Measurements from ENCODE around the gene CAMKK2. TPM values are rescaled to one million over a fixed set of nuclear protein-coding genes. Genes with fewer than 3 reads are reported as not detected.

The CAMKK2 gene
- total and polyA plus RNA-seq, 8 donors, result 9.3 to 26.7 (median 13.0) TPM

GRCh38 chr12:121274036-121274763 lies 22.3 kb downstream of the CAMKK2 start:
- intact Hi-C loops (cut with DNase I), result no loop called here
- Histone ChIP-seq H3K27me3 (no peaks in the 10 kb centered on the region), H3K4me3 (no peak overlapping the region), H3K4me1 (peaks cover 3 to 5% (median 3%) of the 10 kb centered on the region in 3 donors), H3K27ac (no peak overlapping the region), H3K36me3 (peaks cover 0 to 5% (median 5%) of the 10 kb centered on the region in 3 donors), H3K9me3 (no peaks in the 10 kb centered on the region)
- TF ChIP-seq CTCF (IDR thresholded peaks at IDR 0.05), result no peak
- ATAC-seq, result no peak
- no peak for FAIRE-seq
- DNase-seq, result no peak
- WGBS, 2 donors, result 95 to 97% methylated on average over 27 to 35 of the region's 35 CpGs

- Histone ChIP-seq H3K4me1 (no peaks in the 10 kb centered on the region), H3K36me3 (peaks cover 0 to 5% (median 5%) of the 10 kb centered on the region in 3 donors), H3K4me3 (no peak overlapping the region), H3K9me3 (no peaks in the 10 kb centered on the region), H3K27me3 (no peaks in the 10 kb centered on the region), H3K27ac (no peak overlapping the region)
- ATAC-seq, result no peak
- no peak for DNase-seq
- no peak for TF ChIP-seq CTCF (IDR thresholded peaks at IDR 0.05)
- 92 to 95% methylated on average over 9 to 14 of the region's 14 CpGs for WGBS, 2 donors
- intact Hi-C loops (cut with DNase I), result no loop called here
- no peak for FAIRE-seq
These were observed 23.1 kb downstream of the CAMKK2 start for GRCh38 chr12:121273364-121273896.

- FAIRE-seq (no peak), ATAC-seq (no peak), DNase-seq (no peak)
- TF ChIP-seq CTCF (IDR thresholded peaks at IDR 0.05), result no peak
- Histone ChIP-seq H3K4me1 (no peaks in the 10 kb centered on the region), H3K27me3 (no peaks in the 10 kb centered on the region), H3K27ac (no peak overlapping the region), H3K9me3 (no peaks in the 10 kb centered on the region), H3K36me3 (peaks cover 0 to 5% (median 3%) of the 10 kb centered on the region in 3 donors), H3K4me3 (no peak overlapping the region)
- 97 to 98% methylated on average over 1 of the region's 1 CpG for WGBS, 2 donors
- intact Hi-C loops (cut with DNase I), result no loop called here
These were observed 28.7 kb downstream of the CAMKK2 start for GRCh38 chr12:121267822-121268221.

- no peak overlapping the region for H3K27ac ChIP-seq
- peaks cover 0 to 14% (median 3%) of the 10 kb centered on the region in 3 donors for H3K36me3 ChIP-seq
- no peak overlapping the region for H3K4me3 ChIP-seq
- no peak for DNase-seq
- H3K4me1 ChIP-seq, result no peaks in the 10 kb centered on the region
- WGBS, 2 donors, result 90 to 91% methylated on average over 10 of the region's 10 CpGs
- FAIRE-seq, result no peak
- intact Hi-C loops (cut with DNase I), result no loop called here
- H3K27me3 ChIP-seq, result no peaks in the 10 kb centered on the region
- no peaks in the 10 kb centered on the region for H3K9me3 ChIP-seq
- no peak for ATAC-seq
- no peak for TF ChIP-seq CTCF (IDR thresholded peaks at IDR 0.05)
These were observed 31.5 kb downstream of the CAMKK2 start for GRCh38 chr12:121264951-121265515.

GRCh38 chr12:121264135-121264534 lies 32.4 kb downstream of the CAMKK2 start:
- intact Hi-C loops (cut with DNase I), result no loop called here
- DNase-seq (no peak), ATAC-seq (no peak), FAIRE-seq (no peak)
- Histone ChIP-seq H3K36me3 (peaks cover 0 to 17% (median 3%) of the 10 kb centered on the region in 3 donors), H3K9me3 (no peaks in the 10 kb centered on the region), H3K4me1 (no peaks in the 10 kb centered on the region), H3K27me3 (no peaks in the 10 kb centered on the region), H3K4me3 (no peak overlapping the region), H3K27ac (no peak overlapping the region)
- WGBS, 2 donors, result 89 to 98% methylated on average over 8 of the region's 8 CpGs
- no peak for TF ChIP-seq CTCF (IDR thresholded peaks at IDR 0.05)
